Stimulated activated effector memory CD8-positive, alpha-beta T cell treated with anti-CD3 and anti-CD28 coated beads, Interleukin-12 subunit alpha, Interleukin-12 subunit beta, amount 100 ng/mL, for 72 hours (primary cell): Measurements from ENCODE around the gene PDE8A.
"Not testable (repeated sequence)": the region's sequence is repeated elsewhere in the genome, so short reads cannot be mapped to it uniquely, and the experiment has no call there.

Source experiments
- ATAC-seq: fragments of 150-1000 bp; cut with Tn5 transposase; 2 replicates; pipeline ENCODE4 v1.10.0; 2021
- DNase-seq, 2 donors: peaks; one replicate each; pipeline ENCODE4 v3.0.0; 2021 to 2022; ENCODE audit warnings: low spot score in 2 of 2
- H3K27ac Mint-ChIP-seq: one replicate; pipeline ENCODE4 v1.8.0; 2022; ENCODE audit warnings: mild to moderate bottlenecking, mixed read lengths
- H3K36me3 Mint-ChIP-seq: one replicate; pipeline ENCODE4 v1.8.0; 2022; ENCODE audit warnings: mild to moderate bottlenecking, mixed read lengths
- H3K4me1 Mint-ChIP-seq: one replicate; pipeline ENCODE4 v1.8.0; 2022; ENCODE audit warnings: mixed read lengths
- H3K4me3 Mint-ChIP-seq: one replicate; pipeline ENCODE4 v1.8.0; 2022; ENCODE audit warnings: mild to moderate bottlenecking, mixed read lengths
- H3K9me3 Mint-ChIP-seq: one replicate; pipeline ENCODE4 v1.8.0; 2022; ENCODE audit warnings: mixed read lengths

The PDE8A gene

GRCh38 chr15:85150130-85150480 is 168.4 kb downstream of the PDE8A start:
- no peak overlapping the region for H3K27ac Mint-ChIP-seq
- H3K4me3 Mint-ChIP-seq, result no peak overlapping the region
- H3K36me3 Mint-ChIP-seq, result no peaks in the 10 kb centered on the region
- H3K9me3 Mint-ChIP-seq, result peaks cover 5% of the 10 kb centered on the region
- H3K4me1 Mint-ChIP-seq, result peaks cover 11% of the 10 kb centered on the region
- no peak for ATAC-seq
- no peak for DNase-seq

DNA sequence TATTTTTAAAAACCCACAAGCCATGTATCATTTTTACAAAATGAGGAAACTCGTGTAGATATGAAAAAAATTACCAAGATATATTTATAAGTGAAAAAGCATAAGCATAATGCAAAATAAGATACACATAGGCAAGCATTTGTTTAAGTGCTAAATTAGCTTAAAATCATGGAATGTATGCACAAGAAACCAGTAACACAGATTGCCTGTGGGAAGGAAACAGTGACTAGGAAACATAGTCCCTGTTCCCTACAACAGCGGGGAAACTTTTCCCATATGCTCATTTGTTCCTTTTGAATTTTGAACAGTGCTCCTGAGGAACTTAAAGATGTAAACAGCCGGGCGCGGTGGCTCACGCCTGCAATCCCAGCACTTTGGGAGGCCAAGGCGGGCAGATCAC is 169.5 kb downstream of the PDE8A start:
- Mint-ChIP-seq H3K4me3 (no peak overlapping the region), H3K27ac (no peak overlapping the region), H3K9me3 (peaks cover 5% of the 10 kb centered on the region), H3K36me3 (no peaks in the 10 kb centered on the region), H3K4me1 (peaks cover 11% of the 10 kb centered on the region)
- no peak for DNase-seq
- no peak for ATAC-seq

DNA sequence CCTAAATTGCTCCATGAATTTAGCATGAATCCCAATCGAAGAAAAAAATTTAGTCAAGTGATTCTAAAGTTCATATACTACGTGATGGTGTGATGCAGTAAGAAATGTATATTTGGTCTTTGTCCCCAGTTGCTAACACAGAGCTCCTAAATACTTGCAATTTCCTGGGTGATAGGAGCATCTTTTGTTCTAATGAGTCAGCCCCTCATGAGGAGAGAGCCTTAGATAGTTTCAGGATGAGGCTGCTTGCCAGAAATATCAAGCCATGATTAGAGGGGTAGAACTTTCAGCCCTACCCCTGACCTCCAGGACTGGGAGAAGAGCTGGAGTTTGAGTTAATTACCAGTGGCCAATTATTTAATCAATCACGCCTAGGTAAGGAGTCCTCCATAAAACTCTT is 170.2 kb downstream of the PDE8A start:
- no peak overlapping the region for H3K27ac Mint-ChIP-seq
- H3K36me3 Mint-ChIP-seq, result no peaks in the 10 kb centered on the region
- H3K4me1 Mint-ChIP-seq, result peaks cover 11% of the 10 kb centered on the region
- H3K4me3 Mint-ChIP-seq, result no peak overlapping the region
- H3K9me3 Mint-ChIP-seq, result peaks cover 5% of the 10 kb centered on the region
- DNase-seq, result no peak
- no peak for ATAC-seq

GRCh38 chr15:85154061-85154460 is 172.4 kb downstream of the PDE8A start:
- Mint-ChIP-seq H3K4me3 (no peak overlapping the region), H3K4me1 (peaks cover 11% of the 10 kb centered on the region), H3K36me3 (no peaks in the 10 kb centered on the region), H3K27ac (no peak overlapping the region), H3K9me3 (peaks cover 5% of the 10 kb centered on the region)
- ATAC-seq (peak; percentile 66), DNase-seq (no peak)

- Mint-ChIP-seq H3K9me3 (peaks cover 5% of the 10 kb centered on the region), H3K4me1 (peaks cover 11% of the 10 kb centered on the region), H3K27ac (no peak overlapping the region), H3K36me3 (no peaks in the 10 kb centered on the region), H3K4me3 (no peak overlapping the region)
- DNase-seq (no peak), ATAC-seq (no peak)
These were observed 173.7 kb downstream of the PDE8A start for GRCh38 chr15:85155360-85155759.

GRCh38 chr15:85155857-85156256 is 174.2 kb downstream of the PDE8A start:
- Mint-ChIP-seq H3K4me1 (peaks cover 11% of the 10 kb centered on the region), H3K27ac (no peak overlapping the region), H3K36me3 (no peaks in the 10 kb centered on the region), H3K4me3 (no peak overlapping the region), H3K9me3 (peaks cover 5% of the 10 kb centered on the region)
- ATAC-seq (no peak), DNase-seq (no peak)

GRCh38 chr15:85157344-85157743 is 175.7 kb downstream of the PDE8A start:
- DNase-seq (no peak), ATAC-seq (no peak)
- no peak overlapping the region for H3K4me3 Mint-ChIP-seq
- peaks cover 11% of the 10 kb centered on the region for H3K4me1 Mint-ChIP-seq
- no peaks in the 10 kb centered on the region for H3K36me3 Mint-ChIP-seq
- H3K27ac Mint-ChIP-seq, result no peak overlapping the region
- peaks cover 5% of the 10 kb centered on the region for H3K9me3 Mint-ChIP-seq

- no peak overlapping the region for H3K27ac Mint-ChIP-seq
- ATAC-seq (no peak), DNase-seq (no peak)
- H3K36me3 Mint-ChIP-seq, result no peaks in the 10 kb centered on the region
- no peak overlapping the region for H3K4me3 Mint-ChIP-seq
- H3K9me3 Mint-ChIP-seq, result no peaks in the 10 kb centered on the region
- no peaks in the 10 kb centered on the region for H3K4me1 Mint-ChIP-seq
These were observed 180.6 kb downstream of the PDE8A start for GRCh38 chr15:85162237-85162636.

DNA sequence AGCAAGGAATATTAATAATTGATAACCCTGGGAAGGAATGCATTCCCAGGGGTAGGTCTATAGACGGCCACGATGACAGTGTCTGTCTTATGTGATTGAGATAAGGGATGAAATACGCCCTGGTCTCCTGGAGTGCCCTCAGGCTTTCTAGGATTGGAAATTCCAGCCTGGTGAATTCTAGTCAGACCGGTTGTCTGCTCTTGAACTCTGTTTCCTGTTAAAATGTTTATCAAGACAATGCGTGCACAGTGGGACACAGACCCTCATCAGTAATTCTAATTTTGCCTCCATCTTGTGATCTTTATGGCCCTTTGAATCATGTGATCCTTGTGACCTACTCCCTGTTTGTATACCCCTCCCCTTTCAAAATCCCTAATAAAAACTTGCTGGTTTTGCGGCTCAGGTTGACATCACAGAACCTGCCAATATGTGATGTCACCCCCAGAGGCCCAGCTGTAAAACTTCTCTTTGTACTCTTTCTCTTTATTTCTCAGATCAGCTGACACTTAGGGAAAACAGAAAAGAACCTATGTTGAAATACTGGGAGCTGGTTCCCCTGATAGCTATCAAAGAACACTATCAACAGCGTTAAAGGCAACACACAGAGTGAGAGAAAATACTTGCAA is 183.3 kb downstream of the PDE8A start:
- no peaks in the 10 kb centered on the region for H3K36me3 Mint-ChIP-seq
- peaks cover 7% of the 10 kb centered on the region for H3K4me1 Mint-ChIP-seq
- H3K9me3 Mint-ChIP-seq, result no peaks in the 10 kb centered on the region
- ATAC-seq (no peak), DNase-seq (no peak)
- H3K4me3 Mint-ChIP-seq, result no peak overlapping the region
- no peak overlapping the region for H3K27ac Mint-ChIP-seq

GRCh38 chr15:85167568-85167967 is 185.9 kb downstream of the PDE8A start:
- Mint-ChIP-seq H3K36me3 (no peaks in the 10 kb centered on the region), H3K4me3 (no peak overlapping the region), H3K4me1 (peaks cover 7% of the 10 kb centered on the region), H3K9me3 (peaks cover 11% of the 10 kb centered on the region), H3K27ac (no peak overlapping the region)
- DNase-seq, result no peak
- ATAC-seq, result no peak

GRCh38 chr15:85168642-85169173 is 187.1 kb downstream of the PDE8A start:
- ATAC-seq, result peak; percentile 39
- Mint-ChIP-seq H3K9me3 (peaks cover 12% of the 10 kb centered on the region), H3K36me3 (no peaks in the 10 kb centered on the region), H3K27ac (no peak overlapping the region), H3K4me3 (peak overlapping the region; percentile 20), H3K4me1 (peaks cover 7% of the 10 kb centered on the region)
- DNase-seq, result peak; percentile 15 to 58

GRCh38 chr15:85171736-85172135 is 190.1 kb downstream of the PDE8A start:
- Mint-ChIP-seq H3K9me3 (peaks cover 12% of the 10 kb centered on the region), H3K36me3 (no peaks in the 10 kb centered on the region), H3K4me1 (peaks cover 7% of the 10 kb centered on the region), H3K4me3 (no peak overlapping the region), H3K27ac (no peak overlapping the region)
- DNase-seq (no peak), ATAC-seq (no peak)

DNA sequence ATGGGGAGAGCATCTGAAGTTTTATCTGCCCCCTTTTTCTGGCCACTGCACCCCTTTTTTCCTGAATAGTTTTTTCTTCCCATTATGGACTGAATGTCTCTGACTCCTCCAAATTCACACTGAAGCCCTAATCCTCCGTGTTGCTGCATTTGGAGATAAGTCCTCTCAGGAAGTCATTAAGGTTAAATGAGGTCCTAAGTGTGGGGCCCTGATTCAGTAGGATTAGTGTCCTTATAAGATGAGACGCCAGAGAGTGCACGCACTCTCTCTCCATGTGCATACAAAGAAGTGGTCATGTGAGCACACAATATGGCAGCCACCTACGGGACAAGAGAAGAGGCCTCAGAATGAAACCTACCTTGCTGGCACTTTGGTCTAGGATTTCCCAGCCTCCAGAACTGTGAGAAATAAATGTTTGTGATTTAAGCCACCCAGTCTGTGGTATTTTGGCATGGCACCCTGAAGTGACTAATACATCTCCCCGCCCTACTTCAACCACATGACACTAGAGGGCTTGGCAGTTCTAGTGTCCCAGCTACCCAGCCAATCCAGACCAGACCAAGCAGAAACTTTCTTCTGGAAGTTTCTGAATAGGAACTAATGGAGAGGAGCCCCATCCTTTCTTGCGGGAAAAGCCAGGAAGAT is 191.3 kb downstream of the PDE8A start:
- no peaks in the 10 kb centered on the region for H3K36me3 Mint-ChIP-seq
- no peak overlapping the region for H3K27ac Mint-ChIP-seq
- H3K4me1 Mint-ChIP-seq, result peaks cover 7% of the 10 kb centered on the region
- no peak for ATAC-seq
- H3K4me3 Mint-ChIP-seq, result no peak overlapping the region
- DNase-seq, result no peak
- H3K9me3 Mint-ChIP-seq, result peaks cover 12% of the 10 kb centered on the region

DNA sequence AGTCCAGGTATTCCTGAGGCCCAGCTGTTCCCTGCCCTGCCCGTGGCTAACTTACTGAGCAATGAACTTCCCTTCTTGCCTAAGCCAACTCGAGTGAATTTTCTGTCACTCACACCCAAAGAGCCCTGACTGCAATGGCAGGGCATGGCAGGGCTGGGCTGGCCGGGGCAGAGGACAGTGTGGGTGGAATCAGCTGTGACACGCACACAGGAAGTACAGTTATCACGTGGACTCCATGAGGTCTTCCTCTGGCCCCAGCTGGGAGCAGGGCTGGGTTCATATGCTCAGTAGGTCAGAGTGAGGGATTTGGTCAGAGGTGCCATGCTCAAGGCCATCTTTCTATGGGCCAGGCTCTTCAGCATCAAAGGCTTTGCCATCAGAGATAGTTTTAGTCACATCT is 192.0 kb downstream of the PDE8A start:
- H3K4me3 Mint-ChIP-seq, H3K36me3 Mint-ChIP-seq, ATAC-seq, H3K27ac Mint-ChIP-seq, DNase-seq, H3K4me1 Mint-ChIP-seq: not testable (repeated sequence)
- H3K9me3 Mint-ChIP-seq, result peaks cover 12% of the 10 kb centered on the region

DNA sequence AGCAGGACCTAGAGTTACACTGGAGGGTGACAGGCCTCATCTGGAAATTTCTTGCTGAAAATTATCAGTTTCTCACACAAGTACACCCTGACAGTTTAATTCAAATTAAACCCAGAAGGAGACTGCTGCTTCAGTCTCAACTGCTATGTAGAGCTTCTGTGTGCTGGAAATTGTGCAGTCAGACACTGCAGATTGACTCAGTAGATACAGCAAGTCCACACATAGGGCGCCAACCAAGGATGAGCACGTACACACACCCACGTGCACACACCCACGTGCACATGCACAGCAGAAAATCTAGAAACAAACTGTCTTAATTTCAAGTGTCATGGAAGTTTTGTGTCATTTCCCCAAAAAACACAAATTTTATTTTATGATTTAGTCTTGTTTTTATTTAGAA is 192.9 kb downstream of the PDE8A start:
- no peak overlapping the region for H3K27ac Mint-ChIP-seq
- no peaks in the 10 kb centered on the region for H3K4me1 Mint-ChIP-seq
- peak; percentile 59 for ATAC-seq
- no peak for DNase-seq
- H3K9me3 Mint-ChIP-seq, result peaks cover 12% of the 10 kb centered on the region
- H3K36me3 Mint-ChIP-seq, result no peaks in the 10 kb centered on the region
- no peak overlapping the region for H3K4me3 Mint-ChIP-seq

DNA sequence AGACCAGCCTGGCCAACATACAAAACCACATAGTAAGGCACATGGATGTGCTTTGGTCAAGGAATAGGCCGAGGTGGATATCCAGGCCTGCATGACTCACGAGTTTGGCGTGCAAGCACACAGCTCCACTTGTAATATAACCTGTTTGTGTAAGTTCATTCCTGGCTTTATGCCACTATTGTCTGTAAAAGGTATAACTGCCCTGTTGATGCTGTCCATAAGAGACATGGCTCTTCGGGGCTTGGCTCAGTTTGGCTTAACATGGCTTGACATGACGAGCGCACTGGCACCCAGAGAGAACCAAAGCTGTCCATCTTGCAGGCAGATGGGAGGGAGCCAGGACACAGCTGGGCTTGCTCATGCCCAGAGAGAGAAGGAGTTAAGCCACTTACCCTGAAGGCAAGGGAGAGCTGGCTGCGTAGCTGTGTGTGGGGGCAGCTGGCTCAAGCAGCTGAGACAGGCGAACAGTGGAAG is 195.4 kb downstream of the PDE8A start:
- ATAC-seq, H3K4me1 Mint-ChIP-seq, H3K9me3 Mint-ChIP-seq, H3K4me3 Mint-ChIP-seq, DNase-seq, H3K36me3 Mint-ChIP-seq, H3K27ac Mint-ChIP-seq: not testable (repeated sequence)
